ENCODE measurements around the gene ASZ1. TPM values are rescaled to one million over a fixed set of nuclear protein-coding genes. Genes with fewer than 3 reads are reported as not detected.

Gene ASZ1
- total RNA-seq, 6 experiments from 2014 or later: not detected

GRCh38 chr7:117323851-117324711 lies 103.2 kb downstream of the ASZ1 start:
- peaks cover 59% of the 10 kb centered on the region for H3K27me3 Mint-ChIP-seq (ENCODE audit: insufficient read depth)
- H3K4me3 Mint-ChIP-seq: peak overlapping the region; percentile 82
- no peak for TF ChIP-seq CTCF (IDR thresholded peaks at IDR 0.05)
- H3K9me3 Mint-ChIP-seq: peaks cover 7% of the 10 kb centered on the region; the same call in 1 of the 2 replicates
- H3K4me1 Mint-ChIP-seq (ENCODE audit: low read depth): peaks cover 16% of the 10 kb centered on the region
- H3K27ac Mint-ChIP-seq: no peak overlapping the region
- no peak for DNase-seq
- peaks cover 4% of the 10 kb centered on the region; the same call in 1 of the 2 replicates for H3K36me3 Mint-ChIP-seq (ENCODE audit: low read depth)

- no peak overlapping the region for H3K27ac Mint-ChIP-seq
- peak overlapping the region; percentile 82 for H3K4me3 Mint-ChIP-seq
- no peak for DNase-seq
- H3K4me1 Mint-ChIP-seq (ENCODE audit: low read depth): peaks cover 16% of the 10 kb centered on the region
- peaks cover 4% of the 10 kb centered on the region; the same call in 1 of the 2 replicates for H3K36me3 Mint-ChIP-seq (ENCODE audit: low read depth)
- no peak for TF ChIP-seq CTCF (IDR thresholded peaks at IDR 0.05)
- peaks cover 7% of the 10 kb centered on the region; the same call in 1 of the 2 replicates for H3K9me3 Mint-ChIP-seq
- H3K27me3 Mint-ChIP-seq (ENCODE audit: insufficient read depth): peaks cover 59% of the 10 kb centered on the region
Measured at GRCh38 chr7:117323305-117323850, 103.9 kb downstream of the ASZ1 start.

- no peak for TF ChIP-seq CTCF (IDR thresholded peaks at IDR 0.05)
- Mint-ChIP-seq H3K36me3 (ENCODE audit: low read depth) (peaks cover 4% of the 10 kb centered on the region; the same call in 1 of the 2 replicates), H3K9me3 (peaks cover 7% of the 10 kb centered on the region; the same call in 1 of the 2 replicates), H3K27ac (no peak within 1 kb of the TSS), H3K4me1 (ENCODE audit: low read depth) (peaks cover 16% of the 10 kb centered on the region), H3K4me3 (peak within 1 kb of the TSS; percentile 82), H3K27me3 (ENCODE audit: insufficient read depth) (peaks cover 61% of the 10 kb centered on the region)
- DNase-seq: no peak
Measured at GRCh38 chr7:117322741-117323304, 104.5 kb downstream of the ASZ1 start, which contains the start of gene WNT2. WNT2 (minus strand) TSS chr7:117323058; CDS start chr7:117322989, 69 bp downstream.

- Mint-ChIP-seq H3K27ac (no peak overlapping the region), H3K27me3 (ENCODE audit: insufficient read depth) (peaks cover 58% of the 10 kb centered on the region), H3K4me1 (ENCODE audit: low read depth) (peaks cover 16% of the 10 kb centered on the region), H3K4me3 (no peak overlapping the region), H3K36me3 (ENCODE audit: low read depth) (no peaks in the 10 kb centered on the region), H3K9me3 (no peaks in the 10 kb centered on the region)
- no peak for TF ChIP-seq CTCF (IDR thresholded peaks at IDR 0.05)
- no peak for DNase-seq
Measured at GRCh38 chr7:117320523-117320922, 106.8 kb downstream of the ASZ1 start.

- no peaks in the 10 kb centered on the region for H3K9me3 Mint-ChIP-seq
- peaks cover 16% of the 10 kb centered on the region for H3K4me1 Mint-ChIP-seq (ENCODE audit: low read depth)
- H3K27ac Mint-ChIP-seq: no peak overlapping the region
- H3K27me3 Mint-ChIP-seq (ENCODE audit: insufficient read depth): peaks cover 47% of the 10 kb centered on the region
- no peak for DNase-seq
- H3K36me3 Mint-ChIP-seq (ENCODE audit: low read depth): no peaks in the 10 kb centered on the region
- no peak for TF ChIP-seq CTCF (IDR thresholded peaks at IDR 0.05)
- H3K4me3 Mint-ChIP-seq: no peak overlapping the region
Measured at GRCh38 chr7:117319181-117319580, 108.1 kb downstream of the ASZ1 start.

Measured in HFFc6 (cell line).